ENCODE results near the gene ELFN1.

Gene ELFN1

GRCh38 chr7:1696671-1697498 is 26.8 kb downstream of the ELFN1 start:
- no peak for DNase-seq

DNA sequence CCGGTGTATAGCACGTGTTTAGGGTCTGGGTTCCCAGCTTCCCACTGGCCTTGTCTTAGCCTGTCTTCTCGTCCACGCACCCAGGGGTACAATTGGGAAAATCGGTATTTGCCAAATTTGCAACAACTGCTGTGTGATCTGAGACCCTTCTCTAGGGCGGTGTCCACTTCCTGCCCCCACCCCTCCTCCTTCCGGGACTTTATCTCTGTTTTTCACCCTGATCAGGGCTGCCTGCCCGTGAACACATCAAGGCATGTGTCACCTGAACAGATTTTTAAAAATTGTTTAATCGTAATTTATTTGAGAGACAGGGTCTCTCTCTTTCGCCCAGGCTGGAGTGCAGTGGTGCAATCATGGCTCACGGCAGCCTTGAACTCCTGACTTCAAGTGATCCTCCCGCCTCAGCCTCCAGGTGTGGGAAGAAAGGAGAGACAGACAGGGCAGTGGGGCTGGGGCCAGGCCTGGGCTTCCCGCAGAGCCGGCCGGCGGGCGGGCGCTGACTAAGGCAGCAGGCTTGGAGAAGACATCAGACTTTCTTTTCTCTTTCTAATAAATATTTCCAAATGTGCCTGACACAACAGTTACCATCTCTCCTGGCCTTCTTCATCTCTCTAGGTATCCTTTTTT is 27.5 kb downstream of the ELFN1 start:
- DNase-seq = no peak

- no peak for DNase-seq
These were observed 28.1 kb downstream of the ELFN1 start for GRCh38 chr7:1698201-1698600.

DNA sequence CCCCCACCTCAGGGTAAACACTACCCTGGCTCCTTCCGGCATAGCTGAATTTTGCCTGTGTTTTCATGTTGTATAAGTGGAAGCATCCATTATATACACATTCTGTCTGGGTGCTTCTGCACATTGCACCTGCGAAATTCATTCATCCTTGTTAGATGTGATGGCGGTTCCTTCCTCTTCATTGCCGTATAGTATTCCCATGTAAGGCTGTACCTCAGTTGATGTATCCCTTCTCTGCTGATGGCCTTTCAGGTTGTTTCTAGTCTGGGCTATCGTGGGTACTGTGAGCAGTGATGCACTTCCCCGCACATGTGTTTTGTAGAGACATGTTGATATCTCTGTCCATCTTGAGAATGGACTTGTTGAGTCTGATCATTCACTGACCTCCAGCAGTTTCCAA is 28.9 kb downstream of the ELFN1 start:
- DNase-seq = no peak

- no peak for DNase-seq
These were observed 30.0 kb downstream of the ELFN1 start for GRCh38 chr7:1700086-1700485.

GRCh38 chr7:1700536-1701333 is 30.7 kb downstream of the ELFN1 start:
- no peak for DNase-seq

DNA sequence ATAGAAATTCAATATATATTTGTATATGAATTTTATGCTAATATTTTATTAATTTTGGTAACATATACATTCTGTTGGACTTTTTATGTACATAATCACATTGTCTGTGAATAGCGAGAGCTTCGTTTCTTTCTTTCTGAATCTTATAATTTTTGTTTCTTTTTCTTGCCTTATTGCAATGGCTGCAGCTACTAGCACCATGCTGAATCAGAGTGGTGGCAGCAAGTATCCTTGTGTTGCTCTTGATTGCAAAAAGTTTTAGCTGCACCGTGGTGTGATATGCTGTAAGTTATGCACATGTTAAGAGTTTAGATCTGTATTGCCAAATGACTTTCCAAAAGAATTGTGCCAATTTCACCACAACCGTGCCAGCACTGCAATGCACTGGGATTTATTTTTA is 32.6 kb downstream of the ELFN1 start:
- no peak for DNase-seq

DNA sequence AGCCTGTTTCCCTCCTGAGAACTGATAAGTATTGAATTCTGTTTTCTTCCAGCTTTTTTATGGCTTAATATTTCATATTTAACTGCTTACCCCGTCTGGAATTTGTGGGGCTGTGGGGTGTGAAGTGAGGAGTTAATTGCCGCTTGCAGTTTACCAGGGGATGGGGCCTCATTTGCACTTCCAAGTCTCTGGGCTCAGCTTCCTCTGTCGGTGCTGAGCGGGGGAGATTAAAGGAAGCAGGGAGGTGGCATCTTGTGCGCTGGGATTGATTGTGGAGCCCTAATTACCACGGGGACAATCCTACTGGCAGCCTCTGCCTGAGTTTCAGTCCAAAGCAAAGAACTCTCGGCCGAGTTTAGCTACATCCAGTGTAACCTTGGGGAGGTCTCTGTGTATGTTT is 33.4 kb downstream of the ELFN1 start:
- DNase-seq = no peak

DNA sequence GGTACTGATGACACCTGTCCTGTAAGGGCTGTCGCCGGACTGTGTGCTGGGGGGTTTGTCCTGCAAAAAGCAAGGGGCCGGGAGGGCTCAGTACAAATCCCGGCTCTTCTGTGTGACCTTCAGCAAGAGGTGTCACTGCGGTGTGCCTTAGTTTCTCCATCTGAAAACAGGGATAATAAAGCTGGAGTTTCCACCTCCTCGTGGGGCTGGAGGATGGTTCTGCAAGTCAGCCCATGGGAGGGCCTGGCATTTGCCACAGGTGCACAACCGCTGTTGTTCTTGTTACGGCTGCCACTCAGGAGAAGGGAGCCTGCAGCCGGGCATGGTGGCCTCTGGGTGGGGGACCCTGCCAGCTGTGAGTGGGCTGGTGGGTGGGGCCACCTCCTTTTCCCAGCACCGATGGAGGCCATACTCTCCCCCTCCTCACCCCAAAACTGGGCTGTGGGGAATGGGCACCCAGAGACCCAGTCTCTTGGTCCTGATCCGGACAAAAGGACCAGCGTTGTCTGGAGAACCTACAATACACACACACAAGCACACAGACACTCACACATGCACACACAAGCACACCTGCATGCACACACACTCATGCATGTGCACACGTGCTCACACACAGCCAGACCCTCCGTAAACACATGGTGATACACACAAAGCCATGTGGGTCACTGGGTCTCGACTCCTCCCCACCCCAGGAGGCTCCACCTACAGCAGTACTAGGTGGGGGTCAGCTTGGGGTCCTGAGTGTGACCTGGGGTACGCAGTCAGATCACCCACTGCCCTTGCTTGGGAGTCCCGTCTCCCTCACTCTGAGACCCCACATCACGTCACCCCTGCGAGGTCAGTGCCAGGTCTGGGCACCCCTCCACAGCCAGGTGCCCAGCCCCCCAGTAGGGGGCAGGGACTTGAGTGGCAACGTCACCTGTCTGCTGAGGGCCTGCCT is 34.1 kb downstream of the ELFN1 start:
- no peak for DNase-seq

- no peak for DNase-seq
These were observed 35.0 kb downstream of the ELFN1 start for GRCh38 chr7:1704811-1705738.

DNA sequence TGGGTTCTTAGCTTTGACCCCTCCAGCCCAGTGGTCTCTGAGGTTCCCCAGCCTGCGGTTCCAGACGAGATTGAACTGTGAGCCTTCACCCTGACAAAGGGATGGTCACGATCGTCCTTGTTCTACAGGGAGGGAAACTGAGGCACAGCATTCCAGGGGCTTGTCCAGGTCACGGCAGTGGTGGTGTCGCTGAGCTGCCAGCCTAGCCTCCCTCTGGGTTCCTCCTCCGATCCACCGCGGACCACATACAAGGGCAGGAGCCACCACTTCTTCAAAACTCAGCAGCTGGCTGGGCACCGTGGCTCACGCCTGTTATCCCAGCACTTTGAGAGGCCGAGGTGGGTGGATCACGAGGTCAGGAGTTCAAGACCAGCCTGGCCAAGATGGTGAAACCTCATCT is 35.8 kb downstream of the ELFN1 start:
- no peak for DNase-seq

DNA sequence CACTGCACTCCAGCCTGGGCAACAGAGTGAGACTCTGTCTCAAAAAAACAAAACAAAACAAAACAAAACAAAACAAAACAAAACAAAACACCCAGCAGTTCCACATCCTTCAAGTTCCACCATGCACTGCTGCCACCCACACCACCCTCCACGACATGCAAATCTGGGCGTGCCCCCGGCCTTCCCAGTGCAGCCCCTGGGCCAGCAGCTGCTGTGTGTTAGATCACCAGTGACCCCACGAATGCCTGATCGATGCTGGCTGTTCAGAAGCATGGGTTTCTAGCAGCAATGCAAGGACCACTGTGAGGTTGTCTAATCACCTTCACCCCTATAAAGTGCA is 36.3 kb downstream of the ELFN1 start:
- DNase-seq = no peak

DNA sequence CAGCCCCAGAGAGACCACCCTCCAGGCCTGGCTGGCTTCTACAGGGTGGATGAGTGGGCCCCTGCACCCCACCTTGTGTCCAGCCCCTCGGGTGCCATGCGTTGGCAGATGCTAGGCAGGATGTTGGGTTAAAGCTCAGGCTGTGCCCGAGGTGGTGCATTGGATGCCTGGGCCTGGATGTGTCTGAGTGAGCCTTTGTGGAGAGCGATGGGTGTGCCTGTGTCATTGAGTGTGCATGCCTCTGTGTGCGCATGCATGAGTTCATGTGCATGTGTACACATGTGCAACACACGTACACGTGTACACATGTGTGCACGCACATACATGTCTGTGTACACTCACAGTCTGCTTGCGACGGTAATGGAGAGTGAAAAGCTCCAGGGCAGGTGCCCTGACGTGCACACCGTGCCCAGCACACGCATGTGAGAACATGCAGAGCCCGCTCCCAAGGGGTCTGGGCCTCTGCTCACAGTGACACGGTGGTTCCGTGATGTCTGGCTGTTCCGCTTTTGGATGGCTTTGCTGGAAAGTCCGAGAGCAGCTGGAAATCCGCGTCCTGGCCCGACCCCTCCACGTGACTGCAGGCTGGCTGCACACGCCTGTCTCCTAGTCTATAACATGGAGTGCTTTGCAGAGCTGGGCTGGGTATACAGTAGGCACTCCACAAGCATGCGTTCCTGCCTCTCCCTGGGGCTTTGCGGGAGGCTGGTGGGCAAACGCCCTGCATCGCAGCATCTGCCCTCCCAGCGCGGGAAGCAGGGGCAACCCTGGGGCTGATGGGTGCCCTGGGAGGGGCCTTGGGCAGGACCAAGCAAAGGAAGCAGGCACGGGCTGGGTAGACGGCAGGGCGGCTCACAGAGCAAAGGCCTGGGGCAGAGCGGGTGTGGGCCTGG is 36.9 kb downstream of the ELFN1 start:
- DNase-seq = no peak

- no peak for DNase-seq
These were observed 37.9 kb downstream of the ELFN1 start for GRCh38 chr7:1707756-1708595.

GRCh38 chr7:1708596-1709251 is 38.6 kb downstream of the ELFN1 start:
- DNase-seq = no peak

GRCh38 chr7:1709281-1709680 is 39.2 kb downstream of the ELFN1 start:
- DNase-seq = no peak

DNA sequence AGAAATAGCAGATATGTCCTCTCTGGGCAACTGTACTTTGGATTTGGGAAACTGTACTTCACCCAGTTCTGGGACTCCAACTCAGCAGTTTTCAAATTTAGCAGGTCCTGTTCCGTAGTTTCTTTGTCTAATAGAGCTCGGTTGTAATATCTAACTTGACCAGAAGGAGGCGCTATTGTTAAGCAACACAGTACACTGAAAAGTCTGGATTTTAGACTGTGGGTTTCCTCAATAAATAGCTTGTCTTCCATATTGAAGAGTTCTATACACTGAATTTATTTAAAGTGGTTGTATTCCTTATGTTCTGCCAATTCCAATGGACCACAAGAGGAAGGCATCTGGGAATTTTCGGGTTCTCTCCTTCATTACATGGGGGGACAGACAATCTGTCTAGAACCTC is 39.8 kb downstream of the ELFN1 start:
- no peak for DNase-seq

- no peak for DNase-seq
These were observed 40.9 kb downstream of the ELFN1 start for GRCh38 chr7:1710936-1711335.

Measured in fibroblast of skin of abdomen (primary cell).